ENCODE measurements around the gene ABCB10. TPM values are rescaled to one million over a fixed set of nuclear protein-coding genes. Genes with fewer than 3 reads are reported as not detected.
A peak's percentile ranks its signal among the peaks of the same experiment; 100 is the strongest.

Gene ABCB10
- total RNA-seq, 2 experiments from 2014 or later = 30.7 to 32.1 TPM

DNA sequence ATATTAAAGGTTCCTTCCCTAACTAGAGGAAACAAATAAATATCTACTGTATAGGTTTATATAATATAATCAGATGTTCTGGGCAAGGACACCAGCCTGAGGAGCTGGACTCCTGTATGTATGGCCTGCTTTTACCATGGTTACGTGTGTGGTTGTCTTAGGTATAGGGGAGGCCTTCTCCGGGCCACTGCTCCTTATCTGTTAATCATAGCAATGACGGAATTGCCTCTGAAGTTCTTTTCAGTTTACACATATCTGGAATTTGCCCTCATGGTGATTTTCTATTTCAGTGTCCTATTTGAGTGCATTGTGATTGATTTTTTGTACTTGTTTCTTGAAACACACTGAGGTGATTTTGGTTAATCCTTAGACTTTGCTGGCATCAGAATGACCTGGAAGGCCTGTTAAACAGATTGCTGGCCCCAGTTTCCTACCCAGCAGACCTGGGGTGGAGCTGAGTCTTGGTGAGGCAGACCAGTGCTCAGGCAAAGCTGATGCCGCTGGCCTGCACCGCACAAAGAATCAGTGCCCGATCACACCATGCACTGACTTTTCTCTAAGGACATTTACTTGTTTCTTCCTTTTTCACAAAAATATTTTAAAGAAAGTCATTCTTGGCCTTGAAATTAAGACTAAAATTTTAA is 18.5 kb downstream of the ABCB10 start:
- ChIA-PET CTCF (interaction anchor here (0.6 to 1.6 kb wide), 3 partner anchors 58 to 282 kb away, joined by 3 to 4 read pairs (median 3); no protein-coding TSS in a partner anchor), POLR2A (no interaction called here)
- TF ChIP-seq, protein P1, sequence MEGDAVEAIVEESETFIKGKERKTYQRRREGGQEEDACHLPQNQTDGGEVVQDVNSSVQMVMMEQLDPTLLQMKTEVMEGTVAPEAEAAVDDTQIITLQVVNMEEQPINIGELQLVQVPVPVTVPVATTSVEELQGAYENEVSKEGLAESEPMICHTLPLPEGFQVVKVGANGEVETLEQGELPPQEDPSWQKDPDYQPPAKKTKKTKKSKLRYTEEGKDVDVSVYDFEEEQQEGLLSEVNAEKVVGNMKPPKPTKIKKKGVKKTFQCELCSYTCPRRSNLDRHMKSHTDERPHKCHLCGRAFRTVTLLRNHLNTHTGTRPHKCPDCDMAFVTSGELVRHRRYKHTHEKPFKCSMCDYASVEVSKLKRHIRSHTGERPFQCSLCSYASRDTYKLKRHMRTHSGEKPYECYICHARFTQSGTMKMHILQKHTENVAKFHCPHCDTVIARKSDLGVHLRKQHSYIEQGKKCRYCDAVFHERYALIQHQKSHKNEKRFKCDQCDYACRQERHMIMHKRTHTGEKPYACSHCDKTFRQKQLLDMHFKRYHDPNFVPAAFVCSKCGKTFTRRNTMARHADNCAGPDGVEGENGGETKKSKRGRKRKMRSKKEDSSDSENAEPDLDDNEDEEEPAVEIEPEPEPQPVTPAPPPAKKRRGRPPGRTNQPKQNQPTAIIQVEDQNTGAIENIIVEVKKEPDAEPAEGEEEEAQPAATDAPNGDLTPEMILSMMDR (IDR thresholded peaks at IDR 0.05) = no peak
- no peak for ATAC-seq
- no peaks in the 10 kb centered on the region for H3K9me3 Mint-ChIP-seq
- no peak for DNase-seq
- H3K4me1 Mint-ChIP-seq (ENCODE audit: low read depth) = peaks cover 30% of the 10 kb centered on the region
- no peaks in the 10 kb centered on the region for H3K27me3 Mint-ChIP-seq
- H3K4me3 Mint-ChIP-seq = no peak overlapping the region
- no peak overlapping the region for H3K27ac Mint-ChIP-seq
- intact Hi-C loops (cut with micrococcal nuclease) = no loop called here
- H3K36me3 Mint-ChIP-seq (ENCODE audit: low read depth) = peaks cover 71% of the 10 kb centered on the region

DNA sequence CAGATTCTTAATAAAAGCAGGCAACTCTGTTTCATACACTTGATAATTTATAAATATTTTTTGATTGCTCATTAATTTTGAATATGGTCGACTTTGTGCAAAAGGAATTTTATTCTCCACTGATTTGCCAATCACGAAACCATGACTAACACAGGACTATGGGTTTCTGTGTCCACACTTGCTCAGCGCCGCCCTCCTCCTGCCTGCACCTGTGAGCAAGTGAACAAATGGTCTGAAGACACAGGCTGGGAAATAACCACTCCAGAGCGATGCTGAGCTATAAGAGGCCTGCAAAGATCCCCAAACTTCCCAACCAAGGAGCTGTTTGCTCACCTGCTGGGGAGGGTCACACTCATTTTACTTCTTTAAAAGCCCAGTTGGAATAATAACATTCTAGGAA is 19.6 kb downstream of the ABCB10 start:
- CTCF ChIA-PET = interaction anchor here (1.4 to 1.6 kb wide), 2 partner anchors 57 to 281 kb away, joined by 3 to 4 read pairs; no protein-coding TSS in a partner anchor
- no peaks in the 10 kb centered on the region for H3K27me3 Mint-ChIP-seq

DNA sequence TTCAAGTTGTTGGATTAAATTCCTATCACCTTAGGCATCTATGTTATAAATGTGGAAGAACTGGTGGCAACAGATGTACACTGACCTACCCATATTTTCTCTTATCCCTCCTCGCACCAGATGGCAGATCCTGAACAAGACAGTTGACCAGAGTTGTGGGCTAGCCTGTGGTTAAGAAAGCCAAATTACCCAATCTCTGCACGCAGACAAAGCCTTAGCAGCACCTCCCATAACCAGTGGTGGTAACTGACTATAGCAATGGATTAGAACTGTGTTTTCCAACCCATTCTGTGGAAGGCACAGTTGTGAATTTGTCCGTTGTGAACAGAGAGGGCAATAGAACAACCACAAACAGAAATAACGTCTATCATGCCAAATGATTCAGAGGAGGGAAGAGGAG is 20.6 kb downstream of the ABCB10 start:
- Mint-ChIP-seq H3K27me3 (no peaks in the 10 kb centered on the region), H3K4me3 (no peak overlapping the region), H3K4me1 (ENCODE audit: low read depth) (peaks cover 12% of the 10 kb centered on the region), H3K27ac (no peak overlapping the region), H3K9me3 (no peaks in the 10 kb centered on the region), H3K36me3 (ENCODE audit: low read depth) (peaks cover 61% of the 10 kb centered on the region)
- intact Hi-C loops (cut with micrococcal nuclease) = no loop called here
- ChIA-PET POLR2A (no interaction called here), CTCF (interaction anchor here (1.3 kb wide), 1 partner anchor 17 kb away, joined by 3 read pairs; no protein-coding TSS in a partner anchor)
- ATAC-seq = no peak
- TF ChIP-seq, protein P1 (IDR thresholded peaks at IDR 0.05) = no peak
- DNase-seq = no peak

More for the DNA sequence above, 19.6 kb downstream of the ABCB10 start:
- H3K27ac Mint-ChIP-seq = peak overlapping the region; percentile 39
- TF ChIP-seq, protein P1 (IDR thresholded peaks at IDR 0.05) = no peak
- no peak overlapping the region for H3K4me3 Mint-ChIP-seq
- intact Hi-C loops (cut with micrococcal nuclease) = no loop called here
- peaks cover 22% of the 10 kb centered on the region for H3K4me1 Mint-ChIP-seq (ENCODE audit: low read depth)
- no peaks in the 10 kb centered on the region for H3K9me3 Mint-ChIP-seq
- DNase-seq = no peak
- H3K36me3 Mint-ChIP-seq (ENCODE audit: low read depth) = peaks cover 67% of the 10 kb centered on the region
- POLR2A ChIA-PET = interaction anchor here (0.7 kb wide), 1 partner anchor 31 kb away, joined by 4 read pairs; the partner anchor contains the start of gene NUP133
- ATAC-seq = no peak

DNA sequence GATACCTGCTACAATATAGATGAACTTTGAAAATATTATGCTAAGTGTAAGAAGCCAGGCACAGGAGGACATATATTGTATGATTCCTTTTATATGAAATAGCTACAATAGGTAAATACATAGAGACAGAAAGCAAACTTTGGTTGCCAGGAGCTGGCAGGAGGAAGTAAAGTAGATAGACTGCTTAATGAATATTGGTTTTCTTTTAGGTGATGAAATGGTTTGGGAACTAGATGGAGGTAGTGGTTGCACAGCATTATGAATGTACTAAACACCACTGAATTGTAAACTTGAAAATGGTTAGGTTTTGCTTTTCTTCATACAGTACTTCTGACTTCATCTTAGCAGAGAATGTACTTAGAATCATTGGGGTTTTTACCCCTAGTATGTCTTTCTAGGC is 21.5 kb downstream of the ABCB10 start:
- ChIA-PET CTCF (interaction anchor here (1.3 kb wide), 1 partner anchor 16 kb away, joined by 3 read pairs; no protein-coding TSS in a partner anchor), POLR2A (no interaction called here)
- Mint-ChIP-seq H3K4me1 (ENCODE audit: low read depth) (peaks cover 4% of the 10 kb centered on the region), H3K27me3 (no peaks in the 10 kb centered on the region), H3K36me3 (ENCODE audit: low read depth) (peaks cover 54% of the 10 kb centered on the region), H3K27ac (no peak overlapping the region), H3K4me3 (no peak overlapping the region), H3K9me3 (no peaks in the 10 kb centered on the region)
- TF ChIP-seq, protein P1 (IDR thresholded peaks at IDR 0.05) = no peak
- DNase-seq (no peak), ATAC-seq (no peak)
- intact Hi-C loops (cut with micrococcal nuclease) = no loop called here

DNA sequence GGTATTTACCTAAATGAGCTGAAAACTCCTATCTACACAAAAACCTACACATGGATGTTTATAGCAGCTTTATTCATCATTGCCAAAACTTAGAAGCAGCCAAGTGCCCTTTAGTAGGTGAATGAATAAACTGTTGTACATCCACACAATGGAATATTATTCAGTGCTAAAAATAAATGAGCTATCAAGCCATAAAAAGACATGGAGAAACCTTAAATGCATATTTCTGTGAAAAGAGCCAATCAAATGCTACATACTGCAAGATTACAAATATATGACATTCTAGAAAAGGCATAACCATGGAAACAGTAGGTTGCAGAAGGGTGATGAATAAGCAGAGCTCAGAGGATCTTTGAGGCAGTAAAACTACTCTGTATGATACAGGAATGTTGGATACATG is 23.3 kb downstream of the ABCB10 start:
- Mint-ChIP-seq H3K27me3 (no peaks in the 10 kb centered on the region), H3K27ac (no peak overlapping the region), H3K9me3 (no peaks in the 10 kb centered on the region), H3K36me3 (ENCODE audit: low read depth) (peaks cover 50% of the 10 kb centered on the region), H3K4me3 (no peak overlapping the region), H3K4me1 (ENCODE audit: low read depth) (no peaks in the 10 kb centered on the region)
- intact Hi-C loops (cut with micrococcal nuclease) = no loop called here
- ChIA-PET CTCF (interaction anchor here (1.2 to 1.9 kb wide), 3 partner anchors 14 to 53 kb away, joined by 3 to 4 read pairs (median 3); partner anchors contain the start of gene NUP133), POLR2A (no interaction called here)
- ATAC-seq (no peak), DNase-seq (no peak)
- TF ChIP-seq, protein P1 (IDR thresholded peaks at IDR 0.05) = no peak

All from activated CD8-positive, alpha-beta T cell treated with anti-CD3 and anti-CD28 coated beads for 36 hours (primary cell).